Measurements from ENCODE around the gene SOHLH1. TPM values are rescaled to one million over a fixed set of nuclear protein-coding genes. Genes with fewer than 3 reads are reported as not detected.

The SOHLH1 gene
- total RNA-seq, 2 experiments from 2014 or later, result not detected

DNA sequence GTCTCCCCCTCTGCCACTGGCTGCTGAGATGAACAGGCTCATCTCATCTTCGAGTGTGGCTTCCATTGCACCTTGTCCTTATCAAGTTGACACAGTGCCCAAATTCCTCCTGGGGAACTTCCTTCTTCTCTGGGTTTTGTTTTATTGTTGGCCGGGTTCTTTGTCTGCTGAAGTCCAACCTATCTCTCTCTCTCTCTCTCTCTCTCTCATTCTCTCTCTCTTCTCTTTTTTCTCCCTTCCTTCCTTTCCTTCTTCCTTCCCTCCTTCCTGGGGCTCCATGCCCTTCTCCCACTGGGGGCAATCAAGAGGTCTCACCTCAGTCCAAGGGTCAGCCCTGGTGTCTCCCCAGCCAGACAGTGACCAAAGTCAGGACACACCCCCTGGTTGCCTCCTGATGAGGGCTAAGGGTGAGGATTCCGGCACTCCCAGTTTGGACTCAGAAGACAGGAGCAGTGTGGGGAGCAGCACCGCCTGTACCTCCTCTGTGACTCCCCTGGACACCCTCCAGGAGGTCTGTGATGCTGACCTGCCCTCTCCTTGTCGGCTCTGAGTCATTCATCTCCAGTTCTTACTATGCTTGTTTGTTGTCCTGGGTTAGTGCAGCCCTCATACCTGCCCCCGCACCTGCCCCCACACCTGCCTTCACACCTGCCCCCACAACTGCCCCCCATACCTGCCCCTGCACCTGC lies 33.4 kb upstream of the SOHLH1 start:
- no peaks in the 10 kb centered on the region for H3K79me2 ChIP-seq (ENCODE audit: insufficient read depth, low read depth, low read length)
- H3K4me1 ChIP-seq (ENCODE audit: insufficient read depth, low read length, poor library complexity, severe bottlenecking), result no peaks in the 10 kb centered on the region
- H3K9me2 ChIP-seq (ENCODE audit: insufficient read depth, low read length), result no peaks in the 10 kb centered on the region
- no peak overlapping the region for H3K4me3 ChIP-seq (ENCODE audit: low read depth, low read length, poor library complexity, severe bottlenecking)
- H3K4me2 ChIP-seq (ENCODE audit: low read length), result no peak overlapping the region
- no peaks in the 10 kb centered on the region for H3K9me3 ChIP-seq (ENCODE audit: low read length)
- H2AFZ ChIP-seq (ENCODE audit: low read length), result no peak overlapping the region
- no peak overlapping the region for H3K27ac ChIP-seq (ENCODE audit: low read depth, low read length, poor library complexity, severe bottlenecking)
- H4K20me1 ChIP-seq (ENCODE audit: insufficient read depth, low read length), result no peaks in the 10 kb centered on the region
- ChIA-PET POLR2A (no interaction called here), CTCF (ENCODE audit: unreplicated experiment) (no interaction called here)
- TF ChIP-seq, protein P1, sequence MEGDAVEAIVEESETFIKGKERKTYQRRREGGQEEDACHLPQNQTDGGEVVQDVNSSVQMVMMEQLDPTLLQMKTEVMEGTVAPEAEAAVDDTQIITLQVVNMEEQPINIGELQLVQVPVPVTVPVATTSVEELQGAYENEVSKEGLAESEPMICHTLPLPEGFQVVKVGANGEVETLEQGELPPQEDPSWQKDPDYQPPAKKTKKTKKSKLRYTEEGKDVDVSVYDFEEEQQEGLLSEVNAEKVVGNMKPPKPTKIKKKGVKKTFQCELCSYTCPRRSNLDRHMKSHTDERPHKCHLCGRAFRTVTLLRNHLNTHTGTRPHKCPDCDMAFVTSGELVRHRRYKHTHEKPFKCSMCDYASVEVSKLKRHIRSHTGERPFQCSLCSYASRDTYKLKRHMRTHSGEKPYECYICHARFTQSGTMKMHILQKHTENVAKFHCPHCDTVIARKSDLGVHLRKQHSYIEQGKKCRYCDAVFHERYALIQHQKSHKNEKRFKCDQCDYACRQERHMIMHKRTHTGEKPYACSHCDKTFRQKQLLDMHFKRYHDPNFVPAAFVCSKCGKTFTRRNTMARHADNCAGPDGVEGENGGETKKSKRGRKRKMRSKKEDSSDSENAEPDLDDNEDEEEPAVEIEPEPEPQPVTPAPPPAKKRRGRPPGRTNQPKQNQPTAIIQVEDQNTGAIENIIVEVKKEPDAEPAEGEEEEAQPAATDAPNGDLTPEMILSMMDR (conservative IDR thresholded peaks at IDR 0.05; ENCODE audit: low read length), result no peak
- TF ChIP-seq EZH2phosphoT487 (IDR thresholded peaks at IDR 0.05; ENCODE audit: borderline replicate concordance, low read depth, low read length), result no peak
- no TSS peak for BruUV-seq (replicated peaks)
- intact Hi-C loops (cut with micrococcal nuclease; ENCODE audit: unreplicated experiment), result no loop called here
- DNase-seq (ENCODE audit: low spot score), result no peak
- no peaks in the 10 kb centered on the region for H3K36me3 ChIP-seq (ENCODE audit: insufficient read depth, low read length)

DNA sequence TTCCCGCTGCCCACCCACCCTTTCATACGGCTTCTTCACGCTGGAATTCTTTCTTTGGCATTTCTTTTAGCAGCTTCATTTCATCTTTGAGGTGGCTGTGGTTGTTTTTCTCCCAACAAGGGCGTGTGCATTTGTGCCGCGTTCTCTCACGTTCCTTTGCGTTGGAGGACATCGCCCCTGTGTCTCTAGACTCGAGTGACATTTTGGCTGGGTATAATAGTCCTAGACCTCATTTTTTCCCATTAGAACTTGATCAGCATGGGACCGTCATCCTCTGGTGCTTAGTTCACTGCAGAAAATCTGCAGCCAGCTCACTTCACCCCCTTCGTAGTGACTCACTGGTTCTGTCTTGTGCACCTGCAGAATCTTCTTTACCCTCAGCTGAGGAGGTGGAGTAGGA lies 32.2 kb upstream of the SOHLH1 start:
- BruUV-seq (replicated peaks), result no TSS peak

DNA sequence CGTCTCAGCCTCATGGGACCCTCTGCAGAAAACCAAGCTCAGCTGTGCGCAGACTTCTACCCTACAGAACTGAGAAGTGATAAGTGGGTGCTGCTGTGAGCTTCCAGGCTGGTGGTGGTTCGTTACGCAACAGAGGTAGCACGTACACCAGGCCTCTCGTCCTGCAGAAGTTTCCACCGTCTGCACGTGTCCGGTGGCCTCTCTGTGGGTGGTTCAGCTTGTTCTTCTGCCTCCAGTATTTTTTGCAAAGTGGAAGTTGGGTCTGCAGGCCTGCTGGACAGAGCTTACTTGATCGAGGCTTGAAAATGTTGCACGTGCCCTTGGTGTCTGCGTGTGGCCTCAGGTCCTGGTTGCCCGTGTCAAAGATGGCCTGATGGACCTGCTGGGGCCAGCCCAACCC lies 30.2 kb upstream of the SOHLH1 start:
- intact Hi-C loops (cut with micrococcal nuclease; ENCODE audit: unreplicated experiment), result no loop called here
- TF ChIP-seq EZH2phosphoT487 (IDR thresholded peaks at IDR 0.05; ENCODE audit: borderline replicate concordance, low read depth, low read length), result no peak
- TF ChIP-seq, protein P1 (conservative IDR thresholded peaks at IDR 0.05; ENCODE audit: low read length), result no peak
- DNase-seq (ENCODE audit: low spot score), result no peak
- no peak overlapping the region for H3K27ac ChIP-seq (ENCODE audit: low read depth, low read length, poor library complexity, severe bottlenecking)
- H3K9me3 ChIP-seq (ENCODE audit: low read length), result no peaks in the 10 kb centered on the region
- H2AFZ ChIP-seq (ENCODE audit: low read length), result no peak overlapping the region
- BruUV-seq (replicated peaks), result no TSS peak
- no peaks in the 10 kb centered on the region for H3K36me3 ChIP-seq (ENCODE audit: insufficient read depth, low read length)
- H3K9me2 ChIP-seq (ENCODE audit: insufficient read depth, low read length), result no peaks in the 10 kb centered on the region
- no peaks in the 10 kb centered on the region for H3K4me1 ChIP-seq (ENCODE audit: insufficient read depth, low read length, poor library complexity, severe bottlenecking)
- H3K4me2 ChIP-seq (ENCODE audit: low read length), result no peak overlapping the region
- no peak overlapping the region for H3K4me3 ChIP-seq (ENCODE audit: low read depth, low read length, poor library complexity, severe bottlenecking)
- ChIA-PET POLR2A (no interaction called here), CTCF (ENCODE audit: unreplicated experiment) (no interaction called here)
- H4K20me1 ChIP-seq (ENCODE audit: insufficient read depth, low read length), result no peaks in the 10 kb centered on the region
- no peaks in the 10 kb centered on the region for H3K79me2 ChIP-seq (ENCODE audit: insufficient read depth, low read depth, low read length)

More for the DNA sequence above, 32.2 kb upstream of the SOHLH1 start:
- Histone ChIP-seq H3K9me3 (ENCODE audit: low read length) (no peaks in the 10 kb centered on the region), H4K20me1 (ENCODE audit: insufficient read depth, low read length) (no peaks in the 10 kb centered on the region), H3K79me2 (ENCODE audit: insufficient read depth, low read depth, low read length) (no peaks in the 10 kb centered on the region), H3K4me2 (ENCODE audit: low read length) (no peak overlapping the region), H3K36me3 (ENCODE audit: insufficient read depth, low read length) (no peaks in the 10 kb centered on the region), H2AFZ (ENCODE audit: low read length) (no peak overlapping the region), H3K27ac (ENCODE audit: low read depth, low read length, poor library complexity, severe bottlenecking) (no peak overlapping the region), H3K4me3 (ENCODE audit: low read depth, low read length, poor library complexity, severe bottlenecking) (no peak overlapping the region), H3K9me2 (ENCODE audit: insufficient read depth, low read length) (no peaks in the 10 kb centered on the region), H3K4me1 (ENCODE audit: insufficient read depth, low read length, poor library complexity, severe bottlenecking) (no peaks in the 10 kb centered on the region)
- no peak for DNase-seq (ENCODE audit: low spot score)
- POLR2A ChIA-PET, result no interaction called here
- TF ChIP-seq, protein P1 (conservative IDR thresholded peaks at IDR 0.05; ENCODE audit: low read length), result no peak
- no peak for TF ChIP-seq EZH2phosphoT487 (IDR thresholded peaks at IDR 0.05; ENCODE audit: borderline replicate concordance, low read depth, low read length)
- CTCF ChIA-PET (ENCODE audit: unreplicated experiment), result no interaction called here
- intact Hi-C loops (cut with micrococcal nuclease; ENCODE audit: unreplicated experiment), result no loop called here
